Mesendoderm (in vitro differentiated cells): ENCODE data around the gene GPR157.
"Not testable (repeated sequence)": the region's sequence is repeated elsewhere in the genome, so short reads cannot be mapped to it uniquely, and the experiment has no call there.

ENCODE experiments used
- DNase-seq: peaks from one replicate; pipeline ENCODE4 v3.0.0; 2013
- H2AK5ac ChIP-seq: 2 replicates; pipeline ENCODE4 v1.6.1; 2013; ENCODE audit warnings: low read length, inconsistent platforms
- H2BK120ac ChIP-seq: 2 replicates; pipeline ENCODE4 v1.6.1; 2013; ENCODE audit warnings: low read depth, mild to moderate bottlenecking, low read length, moderate library complexity, mixed read lengths
- H2BK15ac ChIP-seq: replicated peaks from 2 replicates; pipeline ENCODE4 v1.6.1; 2013; ENCODE audit warnings: low read depth, mild to moderate bottlenecking, moderate library complexity
- H2BK5ac ChIP-seq: 2 replicates; pipeline ENCODE4 v1.6.1; 2013; ENCODE audit warnings: low read length, inconsistent platforms
- H3K18ac ChIP-seq: 2 replicates; pipeline ENCODE4 v1.6.1; 2013; ENCODE audit warnings: mild to moderate bottlenecking, low read length, mixed read lengths
- H3K23ac ChIP-seq: one replicate; pipeline ENCODE4 v1.6.1; 2013; ENCODE audit warnings: low read length
- H3K27ac ChIP-seq: 2 replicates; pipeline ENCODE4 v1.5.1; 2013; ENCODE audit warnings: low read depth, mild to moderate bottlenecking, inconsistent platforms, low read length, moderate library complexity
- H3K27me3 ChIP-seq: 2 replicates; pipeline ENCODE4 v1.6.1; 2013; ENCODE audit warnings: low read length, control low read depth, mild to moderate bottlenecking, inconsistent platforms; ENCODE audit not compliant: insufficient read depth, poor library complexity
- H3K36me3 ChIP-seq: 2 replicates; pipeline ENCODE4 v1.6.1; 2013; ENCODE audit warnings: low read length, inconsistent platforms; ENCODE audit not compliant: control insufficient read depth, insufficient read depth
- H3K4ac ChIP-seq: one replicate; pipeline ENCODE4 v1.6.1; 2013; ENCODE audit warnings: low read depth, mild to moderate bottlenecking, low read length, moderate library complexity
- H3K4me1 ChIP-seq: 2 replicates; pipeline ENCODE4 v1.6.1; 2013; ENCODE audit warnings: low read depth, low read length, inconsistent platforms; ENCODE audit not compliant: control insufficient read depth
- H3K4me2 ChIP-seq: 2 replicates; pipeline ENCODE4 v1.6.1; 2013; ENCODE audit warnings: low read length
- H3K4me3 ChIP-seq: 2 replicates; pipeline ENCODE4 v1.5.1; 2013; ENCODE audit warnings: mild to moderate bottlenecking, low read length
- H3K56ac ChIP-seq: one replicate; pipeline ENCODE4 v1.6.1; 2013; ENCODE audit warnings: low read length
- H3K79me1 ChIP-seq: 2 replicates; pipeline ENCODE4 v1.6.1; 2013; ENCODE audit warnings: low read length, inconsistent platforms
- H3K79me2 ChIP-seq: 2 replicates; pipeline ENCODE4 v1.6.1; 2013; ENCODE audit warnings: mild to moderate bottlenecking, low read length; ENCODE audit not compliant: control insufficient read depth, insufficient read depth
- H3K9ac ChIP-seq: 2 replicates; pipeline ENCODE4 v1.6.1; 2013; ENCODE audit warnings: low read length, inconsistent platforms
- H4K5ac ChIP-seq: one replicate; pipeline ENCODE4 v1.6.1; 2013; ENCODE audit warnings: low read length
- H4K8ac ChIP-seq: one replicate; pipeline ENCODE4 v1.6.1; 2013; ENCODE audit warnings: low read depth, mild to moderate bottlenecking, control low read depth, low read length, moderate library complexity
- WGBS: extraction: QIAGEN DNeasy Blood & Tissue Kit; methylation state at CpG from one replicate; pipeline ENCODE4 v1.1.7; 2013; ENCODE audit warnings: low lambda C conversion rate, missing lambda C conversion rate; ENCODE audit not compliant: insufficient coverage; ENCODE audit errors: extremely low coverage; 5-methylcytosine and 5-hydroxymethylcytosine counted together

GPR157 gene

GRCh38 chr1:9161342-9161741 is 32.4 kb upstream of the GPR157 start:
- Histone ChIP-seq H2BK5ac (no peak overlapping the region), H3K79me2 (no peaks in the 10 kb centered on the region), H3K23ac (no peak overlapping the region), H2AK5ac (no peak overlapping the region), H3K4me1 (peaks cover 3% of the 10 kb centered on the region), H3K18ac (no peak overlapping the region), H3K4me3 (no peak overlapping the region), H2BK15ac (no peak overlapping the region), H3K27ac (no peak overlapping the region), H3K4ac (no peak overlapping the region), H3K36me3 (no peaks in the 10 kb centered on the region), H3K56ac (no peak overlapping the region), H3K79me1 (no peaks in the 10 kb centered on the region), H3K27me3 (no peaks in the 10 kb centered on the region), H4K8ac (no peak overlapping the region), H2BK120ac (no peak overlapping the region), H3K9ac (no peak overlapping the region), H3K4me2 (no peak overlapping the region), H4K5ac (no peak overlapping the region)
- WGBS = no CpG with 5 or more reads among the region's 6 CpGs
- DNase-seq = no peak

- Histone ChIP-seq H3K27me3 (no peaks in the 10 kb centered on the region), H2BK5ac (no peak overlapping the region), H3K27ac (no peak overlapping the region), H2BK120ac (no peak overlapping the region), H3K4me3 (no peak overlapping the region), H3K4me2 (no peak overlapping the region), H3K79me1 (no peaks in the 10 kb centered on the region), H4K5ac (no peak overlapping the region), H4K8ac (no peak overlapping the region), H3K23ac (no peak overlapping the region), H3K79me2 (no peaks in the 10 kb centered on the region), H3K9ac (no peak overlapping the region), H3K18ac (no peak overlapping the region), H3K36me3 (no peaks in the 10 kb centered on the region), H3K4me1 (peaks cover 1% of the 10 kb centered on the region), H3K56ac (no peak overlapping the region), H2BK15ac (no peak overlapping the region), H2AK5ac (no peak overlapping the region), H3K4ac (no peak overlapping the region)
- DNase-seq = no peak
- no CpG with 5 or more reads among the region's 7 CpGs for WGBS
Measured at GRCh38 chr1:9160079-9160717, 31.3 kb upstream of the GPR157 start.

DNA sequence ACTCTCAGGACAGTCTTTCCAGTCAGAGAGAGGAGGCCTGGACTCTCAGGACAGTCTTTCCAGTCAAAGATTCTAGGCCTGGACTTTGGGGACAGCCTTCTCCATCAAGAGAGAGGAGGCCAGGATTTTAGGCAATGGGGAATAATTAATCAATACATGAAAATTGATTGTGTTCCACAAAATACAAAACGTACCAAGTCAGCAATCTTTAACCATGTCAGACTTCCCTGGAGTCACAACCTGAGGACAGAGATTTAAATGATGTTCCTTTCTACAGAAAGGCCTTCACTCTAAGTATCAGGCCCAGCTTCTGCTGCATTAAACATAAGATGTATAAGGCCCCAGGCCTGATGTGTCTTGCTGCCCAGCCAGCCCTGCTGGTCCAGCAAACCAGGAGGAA is 27.0 kb upstream of the GPR157 start:
- no peak overlapping the region for H2AK5ac ChIP-seq
- no peaks in the 10 kb centered on the region for H3K27me3 ChIP-seq
- no peak overlapping the region for H3K18ac ChIP-seq
- H3K27ac ChIP-seq = no peak overlapping the region
- H4K8ac ChIP-seq = no peak overlapping the region
- no peak overlapping the region for H3K23ac ChIP-seq
- H3K79me2 ChIP-seq = no peaks in the 10 kb centered on the region
- H3K4me3 ChIP-seq = no peak overlapping the region
- H2BK120ac ChIP-seq = no peak overlapping the region
- H3K4me2 ChIP-seq = no peak overlapping the region
- no CpG with 5 or more reads among the region's 1 CpG for WGBS
- H3K4ac ChIP-seq = no peak overlapping the region
- no peak overlapping the region for H2BK5ac ChIP-seq
- DNase-seq = no peak
- no peak overlapping the region for H3K9ac ChIP-seq
- H2BK15ac ChIP-seq = no peak overlapping the region
- H4K5ac ChIP-seq = no peak overlapping the region
- no peaks in the 10 kb centered on the region for H3K4me1 ChIP-seq
- H3K56ac ChIP-seq = no peak overlapping the region
- no peaks in the 10 kb centered on the region for H3K36me3 ChIP-seq
- no peaks in the 10 kb centered on the region for H3K79me1 ChIP-seq

- DNase-seq, H3K18ac ChIP-seq, H2BK15ac ChIP-seq, H2AK5ac ChIP-seq, H2BK120ac ChIP-seq, H4K5ac ChIP-seq, H4K8ac ChIP-seq, H3K79me2 ChIP-seq, H3K27ac ChIP-seq, H3K79me1 ChIP-seq, H3K9ac ChIP-seq, H3K23ac ChIP-seq, H3K4me1 ChIP-seq, H2BK5ac ChIP-seq, H3K4me2 ChIP-seq, H3K4me3 ChIP-seq, H3K56ac ChIP-seq, H3K27me3 ChIP-seq, H3K4ac ChIP-seq, H3K36me3 ChIP-seq: not testable (repeated sequence)
Measured at GRCh38 chr1:9155405-9155804, 26.5 kb upstream of the GPR157 start.

DNA sequence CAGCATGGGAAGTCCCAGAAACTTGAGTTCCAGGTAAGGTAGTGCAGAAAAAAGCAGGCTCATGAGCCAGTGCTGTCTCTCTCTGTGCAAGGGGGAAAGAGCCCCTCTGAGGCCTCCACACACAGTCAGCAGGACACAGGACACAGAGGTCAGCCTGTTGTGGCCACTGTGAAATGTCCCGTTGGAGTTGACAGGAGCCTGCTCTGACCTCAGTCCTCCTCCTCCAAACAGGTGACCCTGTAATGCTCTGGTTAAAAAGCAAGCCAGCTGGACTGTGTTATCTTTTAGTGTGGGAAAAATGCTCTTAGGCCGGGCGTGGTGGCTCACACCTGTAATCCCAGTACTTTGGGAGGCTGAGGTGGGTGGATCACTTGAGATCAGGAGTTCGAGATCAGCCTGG is 24.2 kb upstream of the GPR157 start:
- H2BK120ac ChIP-seq = no peak overlapping the region
- H3K4me1 ChIP-seq = no peaks in the 10 kb centered on the region
- H3K18ac ChIP-seq = no peak overlapping the region
- no peak overlapping the region for H2BK5ac ChIP-seq
- no CpG with 5 or more reads among the region's 4 CpGs for WGBS
- H3K23ac ChIP-seq = no peak overlapping the region
- no peak overlapping the region for H3K4ac ChIP-seq
- no peak overlapping the region for H3K27ac ChIP-seq
- H3K36me3 ChIP-seq = no peaks in the 10 kb centered on the region
- DNase-seq = no peak
- H4K8ac ChIP-seq = no peak overlapping the region
- no peak overlapping the region for H3K4me3 ChIP-seq
- H3K56ac ChIP-seq = no peak overlapping the region
- no peak overlapping the region for H2BK15ac ChIP-seq
- H3K4me2 ChIP-seq = no peak overlapping the region
- no peak overlapping the region for H4K5ac ChIP-seq
- no peak overlapping the region for H2AK5ac ChIP-seq
- no peaks in the 10 kb centered on the region for H3K27me3 ChIP-seq
- H3K79me1 ChIP-seq = no peaks in the 10 kb centered on the region
- no peak overlapping the region for H3K9ac ChIP-seq
- no peaks in the 10 kb centered on the region for H3K79me2 ChIP-seq

- no peak overlapping the region for H3K9ac ChIP-seq
- no peak overlapping the region for H2AK5ac ChIP-seq
- H3K4me1 ChIP-seq = no peaks in the 10 kb centered on the region
- no peak overlapping the region for H4K8ac ChIP-seq
- H3K18ac ChIP-seq = no peak overlapping the region
- no peaks in the 10 kb centered on the region for H3K36me3 ChIP-seq
- no peaks in the 10 kb centered on the region for H3K79me2 ChIP-seq
- no peak overlapping the region for H3K4ac ChIP-seq
- H3K56ac ChIP-seq = no peak overlapping the region
- no peak for DNase-seq
- no peaks in the 10 kb centered on the region for H3K27me3 ChIP-seq
- H2BK15ac ChIP-seq = no peak overlapping the region
- no peak overlapping the region for H2BK5ac ChIP-seq
- WGBS = no CpG with 5 or more reads among the region's 10 CpGs
- no peak overlapping the region for H4K5ac ChIP-seq
- H3K4me3 ChIP-seq = no peak overlapping the region
- H3K79me1 ChIP-seq = no peaks in the 10 kb centered on the region
- no peak overlapping the region for H3K4me2 ChIP-seq
- no peak overlapping the region for H3K27ac ChIP-seq
- no peak overlapping the region for H3K23ac ChIP-seq
- no peak overlapping the region for H2BK120ac ChIP-seq
Measured at GRCh38 chr1:9152535-9152934, 23.6 kb upstream of the GPR157 start.
